Liver (tissue), 9 donors: ENCODE results near the gene FGF12. TPM values are rescaled to one million over a fixed set of nuclear protein-coding genes. Genes with fewer than 3 reads are reported as not detected.

ENCODE experiments used
- DNase-seq: peaks from one replicate; pipeline ENCODE4 v3.0.0-alpha.2; 2017; ENCODE audit warnings: low spot score
- H3K27ac ChIP-seq, 2 donors: one replicate each; pipeline ENCODE4 v1.7.0; 2013; ENCODE audit warnings: inconsistent platforms in 2 of 2, low read length in 2 of 2, control low read depth in 1 of 2, low read depth in 1 of 2, mild to moderate bottlenecking in 1 of 2
- H3K27me3 ChIP-seq, 4 donors: one replicate each; pipeline versions ENCODE4 v1.6.1 to v1.7.0; 2013; ENCODE audit warnings: low read length in 3 of 4, inconsistent platforms in 1 of 4, mild to moderate bottlenecking in 1 of 4, moderate library complexity in 1 of 4; ENCODE audit not compliant: control insufficient read depth in 4 of 4, insufficient read depth in 4 of 4
- H3K36me3 ChIP-seq, 4 donors: one replicate each; pipeline versions ENCODE4 v1.6.1 to v1.7.0; 2013; ENCODE audit warnings: low read length in 3 of 4, mild to moderate bottlenecking in 3 of 4, low read depth in 1 of 4, moderate library complexity in 1 of 4; ENCODE audit not compliant: control insufficient read depth in 4 of 4, insufficient read depth in 3 of 4
- H3K4me1 ChIP-seq, 4 donors: one replicate each; pipeline versions ENCODE4 v1.6.1 to v1.7.0; 2013; ENCODE audit warnings: low read length in 3 of 4, mild to moderate bottlenecking in 3 of 4, moderate library complexity in 1 of 4; ENCODE audit not compliant: control insufficient read depth in 4 of 4, insufficient read depth in 4 of 4
- H3K4me3 ChIP-seq, 3 donors: one replicate each; pipeline versions ENCODE4 v1.6.1 to v1.7.0; 2013; ENCODE audit warnings: low read length in 3 of 3, control low read depth in 1 of 3, low read depth in 1 of 3, mild to moderate bottlenecking in 1 of 3
- H3K9ac ChIP-seq, 2 donors: one replicate each; pipeline ENCODE4 v1.7.0; 2013; ENCODE audit warnings: low read length in 2 of 2, mild to moderate bottlenecking in 2 of 2, moderate library complexity in 2 of 2, control low read depth in 1 of 2, low read depth in 1 of 2
- H3K9me3 ChIP-seq, 4 donors: one replicate each; pipeline versions ENCODE4 v1.6.1 to v1.7.0; 2013; ENCODE audit warnings: low read length in 3 of 4; ENCODE audit not compliant: control insufficient read depth in 4 of 4
- ATF3 ChIP-seq: IDR thresholded peaks from 2 replicates; pipeline ENCODE4 v1.6.1; 2016; ENCODE audit warnings: antibody characterized with exemption
- CTCF ChIP-seq: fragments of 150-350 bp; IDR thresholded peaks from 2 replicates; pipeline ENCODE4 v1.5.1; 2017; ENCODE audit warnings: improper control_type of control experiment, low read depth, low read length; ENCODE audit not compliant: missing input control
- EGR1 ChIP-seq, 2 donors: IDR thresholded peaks; 2 replicates each; pipeline ENCODE4 v1.6.1; 2016 to 2018; ENCODE audit warnings: antibody characterized with exemption in 2 of 2, low read depth in 2 of 2
- FOXA1 ChIP-seq: IDR thresholded peaks from 2 replicates; pipeline ENCODE4 v1.6.1; 2016; ENCODE audit warnings: antibody characterized with exemption
- GABPA ChIP-seq, 2 donors: IDR thresholded peaks in 1 of 2; conservative IDR thresholded peaks in 1 of 2; 2 replicates each; pipeline ENCODE4 v1.6.1; 2016; ENCODE audit warnings: antibody characterized with exemption in 2 of 2, mild to moderate bottlenecking in 1 of 2, moderate library complexity in 1 of 2
- HNF4A ChIP-seq, 2 donors: conservative IDR thresholded peaks; 2 replicates each; pipeline ENCODE4 v1.6.1; 2016; ENCODE audit warnings: antibody characterized with exemption in 2 of 2, mild to moderate bottlenecking in 2 of 2
- HNF4G ChIP-seq: IDR thresholded peaks from 2 replicates; pipeline ENCODE4 v1.6.1; 2016; ENCODE audit warnings: antibody characterized with exemption
- JUND ChIP-seq, 2 donors: IDR thresholded peaks; 2 replicates each; pipeline ENCODE4 v1.6.1; 2016; ENCODE audit warnings: antibody characterized with exemption in 2 of 2
- MAX ChIP-seq: IDR thresholded peaks from 2 replicates; pipeline ENCODE4 v1.6.1; 2016; ENCODE audit warnings: antibody characterized with exemption
- NR2F2 ChIP-seq: IDR thresholded peaks from 2 replicates; pipeline ENCODE4 v1.6.1; 2016; ENCODE audit warnings: antibody characterized with exemption
- RAD21 ChIP-seq, 2 donors: IDR thresholded peaks; 2 replicates each; pipeline ENCODE4 v1.6.1; 2016; ENCODE audit warnings: antibody characterized with exemption in 2 of 2, mild to moderate bottlenecking in 2 of 2
- REST ChIP-seq: IDR thresholded peaks from 2 replicates; pipeline ENCODE4 v1.6.1; 2016; ENCODE audit warnings: antibody characterized with exemption, mild to moderate bottlenecking
- RXRA ChIP-seq, 2 donors: IDR thresholded peaks; 2 replicates each; pipeline ENCODE4 v1.6.1; 2017 to 2018; ENCODE audit warnings: antibody characterized with exemption in 2 of 2, mild to moderate bottlenecking in 1 of 2
- SP1 ChIP-seq: IDR thresholded peaks from 2 replicates; pipeline ENCODE4 v1.6.1; 2018; ENCODE audit warnings: antibody characterized with exemption, mild to moderate bottlenecking
- TAF1 ChIP-seq: conservative IDR thresholded peaks from 2 replicates; pipeline ENCODE4 v1.6.1; 2016; ENCODE audit warnings: antibody characterized with exemption, mild to moderate bottlenecking
- YY1 ChIP-seq: IDR thresholded peaks from 2 replicates; pipeline ENCODE4 v1.6.1; 2016; ENCODE audit warnings: antibody characterized with exemption, mild to moderate bottlenecking
- ZBTB33 ChIP-seq: IDR thresholded peaks from 2 replicates; pipeline ENCODE4 v1.6.1; 2016; ENCODE audit warnings: antibody characterized with exemption
- WGBS: extraction: QIAGEN DNeasy Blood & Tissue Kit; methylation state at CpG from one replicate; pipeline ENCODE4 v1.1.7; 2013; 5-methylcytosine and 5-hydroxymethylcytosine counted together
- polyA plus RNA-seq, 2 donors: library from polyadenylated mRNA; stranded (reverse) in 1 of 2; unstranded in 1 of 2; fragments of 200-250 nt in 1 of 2; fragments of >200 nt in 1 of 2; fragmentation: Nextera tagmentation in 1 of 2; extraction: Ambion mirVana in 1 of 2; gene quantifications; one replicate each; pipeline versions ENCODE4 v1.2.1 to v1.2.3, GENCODE V29; 2013 to 2015
- total RNA-seq, 2 donors: library from RNA; depleted of rRNA; stranded (reverse); fragments of >200 nt; gene quantifications; one replicate each; pipeline ENCODE4 v1.2.3, GENCODE V29; 2014
- donor health status: healthy.
- donor health status: healthy.
- donor health status: healthy.
- donor health status: healthy.
- donor health status: healthy.

Gene FGF12
- total and polyA plus RNA-seq, 4 donors: 0.11 to 0.59 (median 0.19) TPM

GRCh38 chr3:192373586-192373985 lies 353.8 kb downstream of the FGF12 start:
- Histone ChIP-seq H3K27me3 (peaks cover 0 to 3% (median 0%) of the 10 kb centered on the region in 4 donors), H3K27ac (no peak overlapping the region), H3K9me3 (no peaks in the 10 kb centered on the region), H3K9ac (no peak overlapping the region), H3K4me3 (no peak overlapping the region), H3K36me3 (no peaks in the 10 kb centered on the region), H3K4me1 (no peaks in the 10 kb centered on the region)
- TF ChIP-seq ZBTB33: no peak
- no peak for TF ChIP-seq ATF3
- TF ChIP-seq EGR1 (IDR thresholded peaks at IDR 0.05; ENCODE audit: low read depth in 2 of 2): no peak
- no peak for TF ChIP-seq SP1
- TF ChIP-seq GABPA (IDR thresholded peaks at IDR 0.05 in 1 of 2, conservative IDR thresholded peaks at IDR 0.05 in 1 of 2): no peak
- no peak for TF ChIP-seq HNF4A (conservative IDR thresholded peaks at IDR 0.05)
- TF ChIP-seq CTCF: no peak
- TF ChIP-seq YY1: no peak
- TF ChIP-seq NR2F2: no peak
- TF ChIP-seq TAF1: no peak
- TF ChIP-seq RAD21 (IDR thresholded peaks at IDR 0.05): no peak
- no peak for TF ChIP-seq REST
- TF ChIP-seq HNF4G: no peak
- TF ChIP-seq RXRA (IDR thresholded peaks at IDR 0.05): no peak
- 88% methylated on average over 2 of the region's 2 CpGs for WGBS
- DNase-seq: no peak

GRCh38 chr3:192373032-192373431 lies 354.3 kb downstream of the FGF12 start:
- Histone ChIP-seq H3K27ac (no peak overlapping the region), H3K9me3 (no peaks in the 10 kb centered on the region), H3K9ac (no peak overlapping the region), H3K4me3 (no peak overlapping the region), H3K27me3 (peaks cover 0 to 3% (median 0%) of the 10 kb centered on the region in 4 donors), H3K4me1 (no peaks in the 10 kb centered on the region), H3K36me3 (no peaks in the 10 kb centered on the region)
- 74% methylated on average over 6 of the region's 6 CpGs for WGBS
- DNase-seq: no peak
- TF ChIP-seq EGR1 (IDR thresholded peaks at IDR 0.05; ENCODE audit: low read depth in 2 of 2) (no peak), NR2F2 (no peak), RXRA (IDR thresholded peaks at IDR 0.05) (no peak), ATF3 (no peak), RAD21 (IDR thresholded peaks at IDR 0.05) (no peak), MAX (no peak), CTCF (no peak), HNF4A (conservative IDR thresholded peaks at IDR 0.05) (no peak), YY1 (no peak), GABPA (IDR thresholded peaks at IDR 0.05 in 1 of 2, conservative IDR thresholded peaks at IDR 0.05 in 1 of 2) (no peak), SP1 (no peak), HNF4G (no peak), JUND (IDR thresholded peaks at IDR 0.05) (no peak), REST (no peak), FOXA1 (no peak)
